A673 (cell line): ENCODE measurements around the gene CFHR5. TPM values are rescaled to one million over a fixed set of nuclear protein-coding genes. Genes with fewer than 3 reads are reported as not detected.

Experiments used
- BruUV-seq: library from RNA; stranded (reverse); fragments of 400-500 nt; replicated peaks from 2 replicates; lab custom pipeline; 2021; lab: Mats Ljungman, UMichigan
- CTCF ChIA-PET: fragments of 300-600 bp; sonication (Branson Sonifier 250); formaldehyde crosslinking; loops from one replicate; lab custom pipeline; 2022; ENCODE audit warnings: antibody characterized with exemption; lab: Charles Lee
- POLR2A ChIA-PET: fragments of 300-600 bp; sonication (Branson Sonifier 250); formaldehyde crosslinking; loops from one replicate; lab custom pipeline; 2022; ENCODE audit warnings: antibody characterized with exemption; ENCODE audit not compliant: low non-redundant PET; lab: Charles Lee
- DNase-seq: peaks from one replicate; pipeline ENCODE4 v3.0.0-alpha.2; 2015; ENCODE audit warnings: low spot score
- H3K27ac ChIP-seq: fragments of 200-600 bp; sonication (generic); 2 replicates; pipeline ENCODE4 v1.5.1; 2016; ENCODE audit warnings: mixed run types, low read depth, mild to moderate bottlenecking, mixed read lengths, antibody characterized with exemption, low read length; ENCODE audit not compliant: poor library complexity, severe bottlenecking
- H3K27me3 ChIP-seq: fragments of 200-600 bp; sonication (generic); replicated peaks from 2 replicates; pipeline ENCODE4 v1.6.1; 2017; ENCODE audit warnings: mixed run types, low read depth, mild to moderate bottlenecking, mixed read lengths, antibody characterized with exemption, low read length; ENCODE audit not compliant: insufficient read depth, poor library complexity
- H3K36me3 ChIP-seq: fragments of 200-600 bp; sonication (generic); 2 replicates; pipeline ENCODE4 v1.6.1; 2016; ENCODE audit warnings: mixed run types, mild to moderate bottlenecking, mixed read lengths, antibody characterized with exemption, low read length; ENCODE audit not compliant: insufficient read depth, poor library complexity, severe bottlenecking
- H3K4me1 ChIP-seq: fragments of 200-600 bp; sonication (generic); 2 replicates; pipeline ENCODE4 v1.6.1; 2017; ENCODE audit warnings: mixed run types, mild to moderate bottlenecking, mixed read lengths, antibody characterized with exemption, low read length; ENCODE audit not compliant: insufficient read depth, poor library complexity, severe bottlenecking
- H3K4me3 ChIP-seq: fragments of 200-600 bp; sonication (generic); 2 replicates; pipeline ENCODE4 v1.5.1; 2016; ENCODE audit warnings: low read depth, mixed run types, mild to moderate bottlenecking, mixed read lengths, low read length; ENCODE audit not compliant: poor library complexity, severe bottlenecking
- H3K9me3 ChIP-seq: fragments of 200-600 bp; sonication (generic); 2 replicates; pipeline ENCODE4 v1.6.1; 2016; ENCODE audit warnings: mixed run types, low read depth, mild to moderate bottlenecking, mixed read lengths, antibody characterized with exemption, low read length; ENCODE audit not compliant: poor library complexity, severe bottlenecking
- CTCF ChIP-seq: fragments of 300-800, 200-600 bp; sonication (generic); conservative IDR thresholded peaks from 2 replicates; pipeline ENCODE4 v1.5.1; 2017; ENCODE audit warnings: low read depth, mild to moderate bottlenecking, antibody characterized with exemption, low read length, moderate library complexity, mixed read lengths
- EZH2 ChIP-seq: fragments of 200-600 bp; sonication (generic); IDR thresholded peaks from 2 replicates; pipeline ENCODE4 v1.6.1; 2017; ENCODE audit warnings: borderline replicate concordance, low read depth, mild to moderate bottlenecking, mixed read lengths, antibody characterized with exemption, low read length; ENCODE audit not compliant: poor library complexity, severe bottlenecking
- intact Hi-C: fragments of 100-400 bp; cut with micrococcal nuclease; formaldehyde crosslinking; loops from one replicate; pipeline ENCODE4 v1.10.0; 2022; ENCODE audit not compliant: unreplicated experiment
- total RNA-seq: library from RNA; stranded (reverse); gene quantifications from 2 replicates; pipeline ENCODE4 v1.2.3, GENCODE V29; 2021

CFHR5 gene
- total RNA-seq, 1 experiment from 2014 or later, result not detected

- DNase-seq, result no peak
- intact Hi-C loops, result no loop called here
- Histone ChIP-seq H3K27ac (no peak overlapping the region), H3K4me1 (no peaks in the 10 kb centered on the region), H3K9me3 (no peaks in the 10 kb centered on the region), H3K4me3 (no peak overlapping the region), H3K27me3 (no peaks in the 10 kb centered on the region), H3K36me3 (no peaks in the 10 kb centered on the region)
- ChIA-PET POLR2A (no interaction called here), CTCF (no interaction called here)
- TF ChIP-seq CTCF (no peak), EZH2 (no peak)
- BruUV-seq, result no TSS peak
These were observed 16.5 kb upstream of the CFHR5 start for GRCh38 chr1:196960854-196961253.

- ChIA-PET CTCF (no interaction called here), POLR2A (no interaction called here)
- Histone ChIP-seq H3K9me3 (no peaks in the 10 kb centered on the region), H3K27me3 (no peaks in the 10 kb centered on the region), H3K4me3 (no peak overlapping the region), H3K27ac (no peak overlapping the region), H3K4me1 (no peaks in the 10 kb centered on the region), H3K36me3 (no peaks in the 10 kb centered on the region)
- intact Hi-C loops, result no loop called here
- TF ChIP-seq EZH2, result no peak
- TF ChIP-seq CTCF, result no peak
- DNase-seq, result no peak
- no TSS peak for BruUV-seq
These were observed 7.2 kb upstream of the CFHR5 start for GRCh38 chr1:196970182-196970581.

GRCh38 chr1:196976278-196976677 lies 1.1 kb upstream of the CFHR5 start:
- no peaks in the 10 kb centered on the region for H3K4me1 ChIP-seq
- POLR2A ChIA-PET, result no interaction called here
- intact Hi-C loops, result no loop called here
- CTCF ChIA-PET, result no interaction called here
- no peaks in the 10 kb centered on the region for H3K27me3 ChIP-seq
- no peak overlapping the region for H3K27ac ChIP-seq
- no peaks in the 10 kb centered on the region for H3K36me3 ChIP-seq
- DNase-seq, result no peak
- no peak for TF ChIP-seq CTCF
- TF ChIP-seq EZH2, result no peak
- no peak overlapping the region for H3K4me3 ChIP-seq
- no peaks in the 10 kb centered on the region for H3K9me3 ChIP-seq
- no TSS peak for BruUV-seq
